Nephron (organoid): ENCODE data around the gene POU6F2.

Experiments
- H3K27ac Mint-ChIP-seq, 3 experiments: 2 replicates each; pipeline ENCODE4 v1.8.0; 2020; ENCODE audit warnings: mixed read lengths in 3 of 3, mild to moderate bottlenecking in 2 of 3, moderate library complexity in 1 of 3
- H3K27me3 Mint-ChIP-seq: 2 replicates; pipeline ENCODE4 v1.8.0; 2021; ENCODE audit warnings: low read depth, mild to moderate bottlenecking, moderate library complexity, mixed read lengths
- H3K36me3 Mint-ChIP-seq: 2 replicates; pipeline ENCODE4 v1.8.0; 2020; ENCODE audit warnings: low read depth, mixed read lengths
- H3K4me1 Mint-ChIP-seq: 2 replicates; pipeline ENCODE4 v1.8.0; 2020; ENCODE audit warnings: mixed read lengths
- H3K4me3 Mint-ChIP-seq, 3 experiments: 2 replicates each; pipeline ENCODE4 v1.8.0; 2020; ENCODE audit warnings: mild to moderate bottlenecking in 3 of 3, mixed read lengths in 3 of 3, moderate library complexity in 2 of 3
- H3K9me3 Mint-ChIP-seq: 2 replicates; pipeline ENCODE4 v1.8.0; 2020; ENCODE audit warnings: mixed read lengths
- TF ChIP-seq, protein P1 (sequence below), 3 experiments: fragments of 200-600 bp; sonication (generic); IDR thresholded peaks; one replicate each; pipeline ENCODE4 v1.5.0; 2021; ENCODE audit warnings: antibody characterized with exemption in 3 of 3; ENCODE audit not compliant: unreplicated experiment in 3 of 3

POU6F2 gene

DNA sequence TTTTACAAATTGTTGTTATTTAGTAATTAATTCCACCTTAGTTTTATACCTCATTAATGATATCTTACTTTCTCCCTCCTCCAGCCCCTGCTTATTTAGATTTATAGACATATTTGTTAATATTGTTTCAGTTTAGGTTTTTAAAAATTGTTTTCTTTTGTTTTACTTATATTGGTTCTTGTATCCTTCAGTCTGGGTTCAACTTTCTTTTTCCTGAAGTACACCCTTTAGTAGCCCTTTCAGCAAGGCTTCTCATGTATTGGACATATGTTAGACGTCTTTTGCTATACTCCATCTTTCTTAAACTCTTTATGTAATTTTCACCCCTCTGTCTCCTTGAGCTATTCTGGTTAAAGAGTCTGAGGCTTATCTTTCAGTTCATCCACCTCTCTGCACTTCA lies 12.8 kb upstream of the POU6F2 start:
- H3K27me3 Mint-ChIP-seq, result no peaks in the 10 kb centered on the region
- TF ChIP-seq, protein P1, sequence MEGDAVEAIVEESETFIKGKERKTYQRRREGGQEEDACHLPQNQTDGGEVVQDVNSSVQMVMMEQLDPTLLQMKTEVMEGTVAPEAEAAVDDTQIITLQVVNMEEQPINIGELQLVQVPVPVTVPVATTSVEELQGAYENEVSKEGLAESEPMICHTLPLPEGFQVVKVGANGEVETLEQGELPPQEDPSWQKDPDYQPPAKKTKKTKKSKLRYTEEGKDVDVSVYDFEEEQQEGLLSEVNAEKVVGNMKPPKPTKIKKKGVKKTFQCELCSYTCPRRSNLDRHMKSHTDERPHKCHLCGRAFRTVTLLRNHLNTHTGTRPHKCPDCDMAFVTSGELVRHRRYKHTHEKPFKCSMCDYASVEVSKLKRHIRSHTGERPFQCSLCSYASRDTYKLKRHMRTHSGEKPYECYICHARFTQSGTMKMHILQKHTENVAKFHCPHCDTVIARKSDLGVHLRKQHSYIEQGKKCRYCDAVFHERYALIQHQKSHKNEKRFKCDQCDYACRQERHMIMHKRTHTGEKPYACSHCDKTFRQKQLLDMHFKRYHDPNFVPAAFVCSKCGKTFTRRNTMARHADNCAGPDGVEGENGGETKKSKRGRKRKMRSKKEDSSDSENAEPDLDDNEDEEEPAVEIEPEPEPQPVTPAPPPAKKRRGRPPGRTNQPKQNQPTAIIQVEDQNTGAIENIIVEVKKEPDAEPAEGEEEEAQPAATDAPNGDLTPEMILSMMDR (IDR thresholded peaks at IDR 0.05; ENCODE audit: unreplicated experiment in 3 of 3), result no peak
- no peak overlapping the region for H3K27ac Mint-ChIP-seq

GRCh38 chr7:38973760-38974159 lies 3.9 kb upstream of the POU6F2 start:
- Mint-ChIP-seq H3K27ac (no peak overlapping the region), H3K9me3 (peaks cover 3% of the 10 kb centered on the region), H3K36me3 (no peaks in the 10 kb centered on the region), H3K4me3 (peak overlapping the region in 1 of 3 experiments; percentile 4), H3K4me1 (peaks cover 4% of the 10 kb centered on the region), H3K27me3 (peaks cover 44% of the 10 kb centered on the region)
- TF ChIP-seq, protein P1 (IDR thresholded peaks at IDR 0.05; ENCODE audit: unreplicated experiment in 3 of 3), result no peak

More for the DNA sequence above, 12.8 kb upstream of the POU6F2 start:
- no peaks in the 10 kb centered on the region for H3K36me3 Mint-ChIP-seq
- H3K9me3 Mint-ChIP-seq, result peaks cover 5% of the 10 kb centered on the region
- no peaks in the 10 kb centered on the region for H3K4me1 Mint-ChIP-seq
- H3K4me3 Mint-ChIP-seq, result no peak overlapping the region

DNA sequence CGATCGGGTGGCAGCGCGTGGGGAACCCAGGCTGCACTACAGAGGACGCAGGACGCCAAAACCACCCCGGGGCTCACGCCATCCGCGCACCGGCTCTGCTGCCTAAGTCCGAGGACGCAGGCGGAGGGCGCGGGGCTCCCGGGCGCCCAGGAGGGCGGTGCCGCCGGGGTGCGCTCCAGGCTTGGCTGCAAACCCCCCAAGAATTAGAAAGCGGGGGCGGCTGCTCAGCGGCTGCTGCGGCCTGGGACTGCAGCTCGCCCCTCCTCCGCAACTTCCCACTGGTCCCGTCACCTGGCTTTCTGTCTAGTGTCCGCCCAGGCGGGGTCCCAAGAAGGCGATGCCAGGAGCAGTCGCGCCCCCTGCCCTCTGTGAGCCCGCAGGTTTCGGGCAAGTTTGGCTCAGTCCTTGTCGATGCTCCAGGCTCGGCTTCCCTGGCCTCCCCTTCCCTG lies 1.7 kb upstream of the POU6F2 start:
- H3K27me3 Mint-ChIP-seq, result peaks cover 50% of the 10 kb centered on the region
- peak overlapping the region; percentile 76 to 81 (median 77) for H3K4me3 Mint-ChIP-seq
- peaks cover 3% of the 10 kb centered on the region for H3K9me3 Mint-ChIP-seq
- peaks cover 4% of the 10 kb centered on the region for H3K4me1 Mint-ChIP-seq
- no peak overlapping the region for H3K27ac Mint-ChIP-seq
- H3K36me3 Mint-ChIP-seq, result no peaks in the 10 kb centered on the region
- TF ChIP-seq, protein P1 (IDR thresholded peaks at IDR 0.05; ENCODE audit: unreplicated experiment in 3 of 3), result no peak

- H3K4me3 Mint-ChIP-seq, result peak overlapping the region in 2 of 3 experiments; percentile 2
- peaks cover 3% of the 10 kb centered on the region for H3K9me3 Mint-ChIP-seq
- H3K4me1 Mint-ChIP-seq, result peaks cover 4% of the 10 kb centered on the region
- peaks cover 50% of the 10 kb centered on the region for H3K27me3 Mint-ChIP-seq
- H3K36me3 Mint-ChIP-seq, result no peaks in the 10 kb centered on the region
- TF ChIP-seq, protein P1 (IDR thresholded peaks at IDR 0.05; ENCODE audit: unreplicated experiment in 3 of 3), result no peak
- H3K27ac Mint-ChIP-seq, result peak overlapping the region in 1 of 3 experiments; percentile 1
Measured at GRCh38 chr7:38978491-38978890, 782 bp downstream of the POU6F2 start.

GRCh38 chr7:38992203-38992602 lies 14.5 kb downstream of the POU6F2 start:
- H3K4me3 Mint-ChIP-seq, result no peak overlapping the region
- TF ChIP-seq, protein P1 (IDR thresholded peaks at IDR 0.05; ENCODE audit: unreplicated experiment in 3 of 3), result no peak
- H3K4me1 Mint-ChIP-seq, result no peaks in the 10 kb centered on the region
- H3K9me3 Mint-ChIP-seq, result peaks cover 4% of the 10 kb centered on the region
- no peaks in the 10 kb centered on the region for H3K36me3 Mint-ChIP-seq
- H3K27me3 Mint-ChIP-seq, result peaks cover 3% of the 10 kb centered on the region
- no peak overlapping the region for H3K27ac Mint-ChIP-seq

DNA sequence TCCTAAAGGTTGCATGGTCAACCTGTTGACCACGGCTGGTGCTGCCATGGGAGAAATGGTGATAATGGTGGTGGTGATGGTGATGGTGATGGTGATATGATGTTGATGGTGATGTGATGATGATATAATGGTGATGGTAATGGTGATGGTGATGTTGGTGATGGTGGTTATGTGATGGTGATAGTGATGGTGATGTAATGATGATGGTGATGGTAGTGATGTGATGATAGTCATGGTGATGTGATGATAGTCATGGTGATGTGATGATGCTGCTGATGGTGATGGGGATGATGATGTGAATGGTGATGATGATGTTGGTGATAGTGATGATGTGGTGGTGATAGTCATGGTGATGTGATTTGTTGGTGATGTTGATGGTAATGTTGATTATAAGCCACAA lies 23.9 kb downstream of the POU6F2 start:
- H3K9me3 Mint-ChIP-seq, result peaks cover 2% of the 10 kb centered on the region
- no peak overlapping the region for H3K4me3 Mint-ChIP-seq
- no peaks in the 10 kb centered on the region for H3K36me3 Mint-ChIP-seq
- H3K27me3 Mint-ChIP-seq, result no peaks in the 10 kb centered on the region
- no peak overlapping the region for H3K27ac Mint-ChIP-seq
- TF ChIP-seq, protein P1 (IDR thresholded peaks at IDR 0.05; ENCODE audit: unreplicated experiment in 3 of 3), result no peak
- peaks cover 5% of the 10 kb centered on the region for H3K4me1 Mint-ChIP-seq
